GM19467 (cell line): ENCODE data around the gene OR2V2.

Experiments
- ATAC-seq: cut with Tn5 transposase; IDR thresholded peaks from one replicate; pipeline ENCODE4 v1.9.1; 2021; ENCODE audit warnings: mild to moderate bottlenecking, moderate library complexity; ENCODE audit not compliant: unreplicated experiment

Gene OR2V2

DNA sequence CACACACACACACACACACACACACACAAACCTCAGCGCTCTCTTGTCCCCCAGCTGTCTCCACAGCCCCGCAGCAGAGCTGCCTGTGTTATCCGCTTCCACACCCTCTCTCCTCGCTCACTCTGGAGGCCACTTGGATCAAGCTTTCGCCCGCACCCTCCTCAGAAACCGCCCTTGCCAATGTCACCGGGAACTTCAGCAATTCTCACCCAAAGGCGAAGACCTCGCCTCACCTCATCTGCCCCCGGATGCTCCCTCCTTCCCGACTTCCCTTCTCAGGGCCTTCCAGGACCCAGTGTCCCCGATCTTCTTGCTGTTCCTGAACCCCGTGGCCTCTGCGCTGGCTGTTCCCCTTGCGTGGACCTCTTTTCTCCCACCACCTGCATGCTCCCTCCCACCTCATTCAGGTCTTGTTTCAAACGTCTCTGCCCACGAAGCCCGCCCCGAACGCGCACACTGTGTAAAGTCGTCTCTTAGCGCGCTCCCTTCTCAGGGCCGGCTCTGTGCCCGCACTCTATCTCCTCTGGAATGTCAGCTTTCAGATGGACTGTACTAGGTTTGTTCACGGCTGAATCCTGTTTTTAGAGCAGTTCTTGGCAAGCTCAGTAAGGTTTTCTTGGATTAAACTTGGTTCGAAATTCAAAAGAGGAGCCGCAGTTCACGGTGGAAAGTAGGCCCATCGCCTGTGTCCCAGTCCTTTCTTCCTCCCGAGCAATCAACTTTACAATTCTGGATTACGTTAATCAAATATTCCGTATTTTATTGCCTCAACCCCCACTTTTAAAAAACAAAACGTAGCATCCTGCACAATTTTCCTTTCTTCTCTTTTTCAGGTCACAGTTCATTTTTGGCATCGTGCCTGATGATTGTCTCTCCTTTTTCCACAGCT, 58.6 kb downstream of the OR2V2 start:
- no peak for ATAC-seq

DNA sequence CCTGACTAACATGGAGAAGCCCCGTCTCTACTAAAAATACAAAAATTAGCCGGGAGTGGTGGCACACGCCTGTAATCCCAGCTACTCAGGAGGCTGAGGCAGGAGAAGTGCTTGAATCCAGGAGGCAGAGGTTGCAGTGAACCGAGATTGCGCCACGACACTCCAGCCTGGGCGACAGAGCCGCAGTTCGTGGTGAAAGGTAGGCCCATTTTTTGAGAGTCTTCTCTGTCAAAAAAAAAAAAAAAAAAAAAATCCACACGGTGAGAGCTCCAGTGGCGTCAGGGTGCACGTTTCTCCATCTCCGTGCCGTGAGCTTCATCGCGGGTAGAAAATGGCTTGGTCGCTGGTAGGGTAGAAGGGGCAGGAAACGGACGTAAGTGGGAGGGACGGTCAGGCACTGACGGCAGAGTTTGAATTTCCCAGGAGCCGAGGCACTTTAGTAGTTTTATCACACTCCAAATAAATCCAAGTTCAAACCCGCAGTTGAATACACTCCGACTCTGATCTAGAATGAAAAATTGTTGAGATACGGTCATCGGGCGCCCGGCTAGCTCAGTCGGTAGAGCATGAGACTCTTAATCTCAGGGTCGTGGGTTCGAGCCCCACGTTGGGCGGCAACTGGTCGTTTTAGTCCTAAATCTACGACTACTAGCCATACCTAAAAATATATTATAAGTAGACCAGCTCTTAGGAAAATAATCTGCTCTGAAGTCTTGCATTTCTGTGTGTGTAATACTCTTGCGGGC, 60.0 kb downstream of the OR2V2 start:
- no peak for ATAC-seq

DNA sequence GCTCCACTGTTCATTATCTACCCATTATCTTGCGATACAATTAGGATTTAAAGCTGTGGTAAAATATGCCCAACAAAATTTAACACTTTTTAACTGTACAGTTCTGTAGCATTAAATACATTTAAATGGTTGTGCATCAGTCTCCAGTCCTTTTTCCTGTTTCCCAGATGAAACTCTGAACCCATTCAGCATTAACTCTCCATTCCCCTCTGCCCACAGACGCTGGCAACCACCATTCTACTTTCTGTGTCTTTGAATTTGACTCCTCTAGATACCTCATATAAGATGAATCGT, 60.5 kb downstream of the OR2V2 start:
- ATAC-seq = no peak
